Bronchial epithelial cell (primary cell): ENCODE data around the gene AGPAT3. TPM values are rescaled to one million over a fixed set of nuclear protein-coding genes. Genes with fewer than 3 reads are reported as not detected.

Experiments used
- DNase-seq: peaks from one replicate; pipeline ENCODE4 v3.0.0-alpha.2; 2010; ENCODE audit warnings: low read depth
- FAIRE-seq: peaks from 2 replicates; lab custom pipeline; 2011; peaks lifted over from hg19 to GRCh38; lab: Jason Lieb, UNC
- H3K27me3 ChIP-seq: 2 replicates; pipeline ENCODE4 v1.5.1; 2011; ENCODE audit warnings: low read length; ENCODE audit not compliant: control insufficient read depth, insufficient read depth
- H3K36me3 ChIP-seq: 2 replicates; pipeline ENCODE4 v1.5.1; 2011; ENCODE audit warnings: low read length; ENCODE audit not compliant: control insufficient read depth, insufficient read depth
- H3K4me3 ChIP-seq: 2 replicates; pipeline ENCODE4 v1.5.1; 2011; ENCODE audit warnings: mild to moderate bottlenecking, low read depth, low read length, control low read depth
- CTCF ChIP-seq: IDR thresholded peaks from 2 replicates; pipeline ENCODE4 v1.5.1; 2011; ENCODE audit warnings: mild to moderate bottlenecking, moderate library complexity, low read length, control low read depth, inconsistent platforms; ENCODE audit not compliant: insufficient read depth, severe bottlenecking
- total RNA-seq: library from RNA; depleted of rRNA; stranded (reverse); fragments of >200 nt; gene quantifications from 2 replicates; pipeline ENCODE4 v1.2.1, GENCODE V29; 2014

Gene AGPAT3
- total RNA-seq, 1 donor from 2014 or later, result 40.5 TPM

GRCh38 chr21:43912500-43912899, 47.5 kb downstream of the AGPAT3 start:
- Histone ChIP-seq H3K36me3 (no peaks in the 10 kb centered on the region), H3K27me3 (no peaks in the 10 kb centered on the region), H3K4me3 (no peak overlapping the region)
- no peak for FAIRE-seq
- DNase-seq, result no peak
- TF ChIP-seq CTCF, result no peak

- Histone ChIP-seq H3K27me3 (no peaks in the 10 kb centered on the region), H3K36me3 (no peaks in the 10 kb centered on the region), H3K4me3 (no peak overlapping the region)
- no peak for TF ChIP-seq CTCF
- FAIRE-seq, result no peak
- no peak for DNase-seq
Measured at GRCh38 chr21:43912910-43913309, 47.9 kb downstream of the AGPAT3 start.

- no peak for FAIRE-seq
- no peak for DNase-seq
- TF ChIP-seq CTCF, result no peak
- Histone ChIP-seq H3K36me3 (no peaks in the 10 kb centered on the region), H3K27me3 (no peaks in the 10 kb centered on the region), H3K4me3 (no peak overlapping the region)
Measured at GRCh38 chr21:43913928-43914327, 48.9 kb downstream of the AGPAT3 start.

- DNase-seq, result no peak
- H3K4me3 ChIP-seq, result no peak overlapping the region
- no peak for TF ChIP-seq CTCF
- H3K36me3 ChIP-seq, result no peaks in the 10 kb centered on the region
- FAIRE-seq, result no peak
- H3K27me3 ChIP-seq, result no peaks in the 10 kb centered on the region
Measured at GRCh38 chr21:43916076-43916475, 51.1 kb downstream of the AGPAT3 start.

- no peak for FAIRE-seq
- Histone ChIP-seq H3K27me3 (no peaks in the 10 kb centered on the region), H3K4me3 (no peak overlapping the region), H3K36me3 (no peaks in the 10 kb centered on the region)
- no peak for TF ChIP-seq CTCF
- DNase-seq, result no peak
Measured at GRCh38 chr21:43916691-43917514, 51.9 kb downstream of the AGPAT3 start.
